AG09319 (cell line): Measurements from ENCODE around the gene L1TD1.

ENCODE experiments used
- DNase-seq: peaks from one replicate; pipeline ENCODE4 v3.0.0-alpha.2; 2010; ENCODE audit warnings: low read depth; ENCODE audit errors: extremely low read depth
- TF ChIP-seq, protein P1 (sequence below): IDR thresholded peaks from 2 replicates; pipeline ENCODE4 v1.5.1; 2011; ENCODE audit warnings: low read depth, mild to moderate bottlenecking, inconsistent platforms, low read length, moderate library complexity

Gene L1TD1

DNA sequence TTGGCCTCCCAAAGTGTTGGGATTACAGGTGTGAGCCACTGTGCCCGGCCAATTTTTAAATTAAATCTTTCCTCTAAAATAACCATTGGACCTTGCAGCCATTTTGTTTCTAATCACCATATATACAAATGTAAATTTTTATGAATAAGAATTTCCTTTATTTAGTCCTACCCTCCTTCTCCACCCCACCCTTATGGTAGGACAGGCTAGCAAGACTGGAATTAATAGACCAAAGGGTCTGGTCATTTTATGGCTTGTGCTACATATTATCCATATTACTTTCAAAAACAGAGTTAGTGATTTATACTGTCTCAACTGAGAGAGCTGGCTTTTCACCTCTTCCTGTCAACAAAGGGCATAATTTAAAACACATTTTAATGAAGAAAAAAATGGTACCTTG is 26.5 kb downstream of the L1TD1 start:
- DNase-seq: no peak
- TF ChIP-seq, protein P1, sequence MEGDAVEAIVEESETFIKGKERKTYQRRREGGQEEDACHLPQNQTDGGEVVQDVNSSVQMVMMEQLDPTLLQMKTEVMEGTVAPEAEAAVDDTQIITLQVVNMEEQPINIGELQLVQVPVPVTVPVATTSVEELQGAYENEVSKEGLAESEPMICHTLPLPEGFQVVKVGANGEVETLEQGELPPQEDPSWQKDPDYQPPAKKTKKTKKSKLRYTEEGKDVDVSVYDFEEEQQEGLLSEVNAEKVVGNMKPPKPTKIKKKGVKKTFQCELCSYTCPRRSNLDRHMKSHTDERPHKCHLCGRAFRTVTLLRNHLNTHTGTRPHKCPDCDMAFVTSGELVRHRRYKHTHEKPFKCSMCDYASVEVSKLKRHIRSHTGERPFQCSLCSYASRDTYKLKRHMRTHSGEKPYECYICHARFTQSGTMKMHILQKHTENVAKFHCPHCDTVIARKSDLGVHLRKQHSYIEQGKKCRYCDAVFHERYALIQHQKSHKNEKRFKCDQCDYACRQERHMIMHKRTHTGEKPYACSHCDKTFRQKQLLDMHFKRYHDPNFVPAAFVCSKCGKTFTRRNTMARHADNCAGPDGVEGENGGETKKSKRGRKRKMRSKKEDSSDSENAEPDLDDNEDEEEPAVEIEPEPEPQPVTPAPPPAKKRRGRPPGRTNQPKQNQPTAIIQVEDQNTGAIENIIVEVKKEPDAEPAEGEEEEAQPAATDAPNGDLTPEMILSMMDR: no peak

DNA sequence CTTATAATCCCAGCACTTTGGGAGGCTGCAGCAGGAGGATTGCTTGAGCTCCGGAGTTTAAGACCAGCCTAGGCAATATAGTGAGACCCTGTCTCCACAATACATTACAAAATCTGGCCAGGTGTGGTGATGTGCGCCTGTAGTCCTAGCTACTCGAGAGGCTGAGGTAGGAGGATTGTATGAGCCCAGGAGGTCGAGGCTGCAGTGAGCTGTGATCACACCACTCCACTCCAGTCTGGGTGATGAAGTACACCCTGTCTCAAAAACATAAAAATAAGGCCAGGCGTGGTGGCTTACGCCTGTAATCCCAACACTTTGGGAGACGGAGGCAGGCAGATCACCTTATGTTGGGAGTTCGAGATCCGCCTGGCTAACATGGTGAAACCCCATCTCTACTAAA is 27.7 kb downstream of the L1TD1 start:
- no peak for DNase-seq
- TF ChIP-seq, protein P1: no peak

DNA sequence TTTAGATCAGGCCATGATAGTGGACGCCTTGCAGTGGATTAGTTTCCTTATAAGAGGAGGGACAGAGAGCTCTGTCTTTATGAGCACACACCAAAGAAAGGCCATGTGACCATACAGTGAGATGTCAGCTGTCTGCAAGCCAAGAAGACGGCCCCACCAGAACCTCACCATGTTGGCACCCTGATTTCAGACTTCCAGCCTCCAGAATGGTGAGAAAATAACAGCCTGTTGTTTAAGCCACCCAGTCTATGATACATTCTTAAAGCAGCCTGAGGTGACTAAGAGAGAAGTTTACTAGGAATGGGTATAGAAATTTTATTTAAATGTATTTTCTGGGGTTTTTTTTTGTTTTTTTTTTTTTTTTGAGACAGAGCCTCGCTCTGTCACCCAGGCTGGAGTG is 29.5 kb downstream of the L1TD1 start:
- DNase-seq: no peak
- TF ChIP-seq, protein P1: no peak

DNA sequence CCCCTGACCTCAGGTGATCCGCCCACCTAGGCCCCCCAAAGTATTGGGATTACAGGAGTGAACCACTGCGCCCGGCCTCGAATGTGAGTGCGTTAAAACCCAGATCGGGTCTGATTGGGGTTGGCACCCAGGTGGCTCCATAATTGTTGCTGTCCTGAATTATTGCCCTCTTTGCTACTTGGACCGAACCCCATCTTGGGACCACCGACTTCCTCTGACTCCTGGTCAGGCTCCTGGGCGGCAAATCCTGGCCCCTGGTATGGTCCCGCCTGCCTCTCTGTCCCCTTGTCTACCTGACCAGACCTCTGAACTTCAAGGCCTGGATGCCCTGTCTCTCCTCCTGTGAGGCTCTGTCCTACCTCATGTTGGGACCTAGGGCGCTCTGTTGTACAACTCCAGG is 32.8 kb downstream of the L1TD1 start:
- TF ChIP-seq, protein P1: no peak
- no peak for DNase-seq

DNA sequence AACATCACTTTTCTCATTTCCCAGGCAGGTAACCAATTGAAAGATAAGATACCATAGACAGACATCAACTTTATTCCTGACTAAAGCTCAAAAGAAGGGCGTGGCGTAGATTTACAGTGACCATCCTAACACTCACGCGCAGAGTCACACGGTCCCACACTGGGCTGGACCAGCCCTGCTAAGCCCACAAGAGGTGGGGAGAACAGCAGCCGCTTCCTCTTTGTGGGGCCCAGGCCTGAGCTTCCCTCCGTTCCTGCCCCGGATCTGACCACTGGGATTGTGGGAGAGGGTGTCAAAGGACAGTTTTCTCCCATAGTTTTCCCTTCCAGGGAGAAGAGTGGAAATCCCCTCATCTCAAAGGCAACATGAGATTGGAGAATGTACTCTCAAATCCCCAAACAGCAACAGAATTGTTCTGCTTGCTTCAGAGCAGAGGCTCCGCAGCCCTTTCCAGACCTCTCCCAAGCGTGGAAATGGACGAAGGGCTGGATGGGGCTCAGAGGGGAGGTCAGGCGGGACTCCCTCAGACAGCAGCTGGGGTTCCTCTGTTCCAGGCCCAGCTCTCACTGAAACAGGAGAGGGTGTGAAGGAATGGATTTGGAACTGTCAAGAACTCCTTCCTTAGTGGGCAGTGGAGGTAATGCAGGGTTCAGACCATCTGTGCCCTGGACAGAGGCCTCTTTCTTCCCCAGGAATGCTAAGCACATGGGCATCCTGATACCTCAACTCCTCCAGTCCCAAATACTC is 33.7 kb downstream of the L1TD1 start:
- TF ChIP-seq, protein P1: no peak
- DNase-seq: no peak

DNA sequence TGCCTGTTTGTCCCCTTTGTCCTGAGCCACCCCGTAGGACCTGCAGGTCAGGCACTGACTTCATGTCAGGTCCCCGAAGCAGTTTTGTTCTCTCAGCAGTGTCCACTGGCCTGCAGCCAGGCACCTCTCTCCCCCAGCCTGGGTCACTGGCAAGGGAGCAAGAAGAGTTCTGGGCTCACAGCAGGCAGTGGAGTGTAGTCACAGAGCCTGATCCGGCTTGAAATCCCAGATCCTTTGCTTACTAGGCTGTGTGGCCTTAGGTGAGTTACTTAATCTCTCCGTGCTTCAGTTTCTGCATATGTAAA is 34.2 kb downstream of the L1TD1 start:
- TF ChIP-seq, protein P1: no peak
- DNase-seq: no peak

DNA sequence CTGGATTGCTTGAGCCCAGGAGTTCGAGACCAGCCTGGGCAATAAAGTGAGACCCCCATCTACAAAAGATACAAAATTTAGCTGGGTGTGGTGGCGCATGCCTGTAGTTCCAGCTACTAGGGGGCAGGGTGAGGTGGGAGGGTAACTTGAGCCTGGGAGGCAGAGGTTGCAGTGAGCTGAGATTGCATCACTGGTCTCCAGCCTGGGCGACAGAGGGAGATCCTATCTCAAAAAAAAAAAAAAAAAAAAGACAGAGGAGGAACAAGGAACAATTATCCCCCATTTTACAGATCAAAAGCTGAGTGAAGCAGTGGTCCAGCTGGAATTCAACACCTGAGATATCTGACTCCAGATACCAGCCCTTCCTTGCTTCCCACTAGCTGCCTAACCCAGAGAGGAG is 34.8 kb downstream of the L1TD1 start:
- no peak for DNase-seq

More for the DNA sequence above, 34.8 kb downstream of the L1TD1 start:
- TF ChIP-seq, protein P1: no peak
